CD4-positive, alpha-beta T cell treated with Interferon gamma for 1 hour (primary cell): ENCODE data around the gene IL24.

Experiments used
- DNase-seq: peaks from one replicate; pipeline ENCODE4 v3.0.0-alpha.2; 2020

Gene IL24

DNA sequence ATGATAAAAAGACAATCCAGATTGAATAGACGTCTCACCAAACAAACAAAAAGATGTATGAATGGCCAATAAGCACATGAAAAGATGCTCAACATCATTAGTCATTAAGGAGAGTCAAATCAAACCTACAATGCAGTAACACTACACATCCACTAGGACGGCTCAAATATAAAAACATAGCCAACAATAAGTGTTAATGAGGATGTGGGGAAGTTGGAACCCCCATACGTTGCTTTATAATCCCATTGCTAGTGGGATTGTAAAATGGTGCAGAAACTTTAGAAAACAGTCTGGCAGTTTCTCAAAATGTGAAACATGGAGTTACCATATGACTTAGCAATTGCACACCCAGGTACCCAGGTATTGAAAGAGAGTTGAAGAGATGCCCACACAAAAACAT, 14.7 kb upstream of the IL24 start:
- no peak for DNase-seq

DNA sequence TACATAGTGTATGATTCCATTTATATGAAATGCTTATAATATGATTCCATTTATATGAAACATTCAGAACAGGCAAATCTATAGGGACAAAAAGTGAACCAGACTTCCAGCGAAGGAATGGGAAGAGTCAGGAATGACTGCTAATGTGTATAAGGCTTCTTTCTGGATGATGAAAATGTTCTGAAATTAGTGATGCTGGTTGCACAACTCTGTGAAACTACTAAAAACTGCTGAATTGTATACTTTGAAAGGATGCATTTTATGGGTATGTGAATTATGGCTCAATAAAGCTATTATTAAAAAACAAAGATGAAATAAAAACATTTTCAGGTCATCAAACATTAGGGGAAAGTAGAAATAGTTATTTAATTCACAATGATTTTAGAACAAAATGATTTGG, 14.1 kb upstream of the IL24 start:
- no peak for DNase-seq

DNA sequence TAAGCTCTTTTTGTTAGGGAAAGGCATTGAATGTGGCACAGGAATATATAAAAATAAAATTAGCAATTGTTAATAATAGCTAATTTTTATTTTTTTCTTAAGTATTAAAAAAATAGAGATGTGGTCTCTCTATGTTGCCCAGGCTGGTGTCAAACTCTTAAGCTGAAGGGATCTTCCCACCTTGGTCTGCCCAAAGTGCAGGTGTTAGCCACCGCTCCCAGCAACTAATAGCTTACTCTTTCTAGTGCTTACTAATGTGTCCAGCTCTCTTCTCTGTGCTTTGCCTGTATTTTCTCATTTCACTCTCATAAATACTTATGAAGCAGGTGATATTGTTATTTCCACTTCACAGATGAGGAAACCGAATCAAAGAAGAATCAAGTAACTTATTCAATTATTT, 13.4 kb upstream of the IL24 start:
- no peak for DNase-seq

DNA sequence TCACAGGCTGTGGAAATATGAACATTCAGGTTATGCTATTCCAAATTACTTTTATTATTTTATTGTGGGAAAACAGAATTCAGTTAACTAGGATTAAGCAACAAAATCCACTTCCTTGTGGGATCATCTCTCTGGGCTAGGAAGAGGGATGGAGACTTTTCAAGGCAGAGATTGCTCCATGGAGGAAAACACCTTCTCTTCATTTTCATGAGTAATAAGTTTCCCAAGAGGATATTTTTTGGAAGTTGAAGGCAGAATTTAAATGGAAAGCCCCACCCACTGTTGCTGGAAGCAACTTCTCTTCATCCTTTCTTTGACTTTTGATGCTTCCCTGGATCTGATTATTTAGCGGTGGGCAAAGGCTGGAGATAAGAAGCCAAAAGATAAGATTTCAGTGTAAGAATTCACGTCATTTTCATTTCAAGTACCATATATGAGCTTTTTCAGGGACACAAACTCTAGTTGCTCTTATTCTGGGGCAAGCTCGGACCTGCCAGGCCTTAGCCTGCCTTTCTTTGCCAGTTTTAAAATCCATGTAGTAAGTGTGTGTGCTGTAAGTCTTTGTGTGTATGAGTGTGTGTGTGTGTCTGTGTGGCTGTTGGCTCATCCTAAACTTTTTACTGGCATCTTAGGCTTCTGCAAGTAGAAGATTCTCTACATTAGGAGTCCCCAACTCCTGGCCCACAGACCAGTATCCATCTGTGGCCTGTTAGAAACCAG, 11.7 kb upstream of the IL24 start:
- no peak for DNase-seq

DNA sequence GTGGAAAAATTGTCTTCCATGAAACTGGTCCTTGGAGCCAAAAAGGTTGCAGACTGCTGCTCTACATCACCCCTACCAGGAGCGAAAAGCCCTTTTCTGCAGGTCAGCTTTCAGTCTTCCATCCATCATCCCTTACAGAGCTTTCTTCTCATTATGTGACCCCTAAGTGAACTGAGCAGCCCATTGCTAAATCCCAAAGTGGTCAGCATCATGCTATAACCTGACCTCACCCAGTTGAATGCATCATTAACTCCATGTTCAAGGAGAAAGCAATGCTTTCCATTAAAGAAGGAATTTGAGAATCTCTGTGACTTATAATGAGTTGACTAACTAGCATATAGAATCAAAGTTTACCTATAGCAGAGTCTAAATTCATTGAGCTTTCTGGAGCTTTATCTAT, 10.4 kb upstream of the IL24 start:
- no peak for DNase-seq

DNA sequence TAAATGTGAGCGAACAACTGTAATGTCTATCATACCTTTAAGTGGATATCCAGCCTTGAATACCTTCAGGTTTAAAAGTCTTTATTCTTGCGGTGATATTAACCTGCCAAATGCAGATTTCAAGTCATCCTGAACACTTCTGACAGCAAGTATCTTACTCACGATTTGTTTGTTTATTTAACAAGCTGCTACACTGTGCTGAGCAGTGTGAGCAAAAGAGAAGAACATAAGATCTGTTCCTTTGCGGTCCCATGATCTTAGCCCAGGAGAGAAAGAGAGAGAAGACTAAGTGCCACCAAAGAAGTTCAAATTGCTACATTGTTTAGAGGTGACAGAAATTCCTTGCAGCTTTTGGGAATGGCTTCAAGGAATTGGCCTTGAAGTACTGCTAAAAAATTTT, 9.5 kb upstream of the IL24 start:
- DNase-seq = no peak

DNA sequence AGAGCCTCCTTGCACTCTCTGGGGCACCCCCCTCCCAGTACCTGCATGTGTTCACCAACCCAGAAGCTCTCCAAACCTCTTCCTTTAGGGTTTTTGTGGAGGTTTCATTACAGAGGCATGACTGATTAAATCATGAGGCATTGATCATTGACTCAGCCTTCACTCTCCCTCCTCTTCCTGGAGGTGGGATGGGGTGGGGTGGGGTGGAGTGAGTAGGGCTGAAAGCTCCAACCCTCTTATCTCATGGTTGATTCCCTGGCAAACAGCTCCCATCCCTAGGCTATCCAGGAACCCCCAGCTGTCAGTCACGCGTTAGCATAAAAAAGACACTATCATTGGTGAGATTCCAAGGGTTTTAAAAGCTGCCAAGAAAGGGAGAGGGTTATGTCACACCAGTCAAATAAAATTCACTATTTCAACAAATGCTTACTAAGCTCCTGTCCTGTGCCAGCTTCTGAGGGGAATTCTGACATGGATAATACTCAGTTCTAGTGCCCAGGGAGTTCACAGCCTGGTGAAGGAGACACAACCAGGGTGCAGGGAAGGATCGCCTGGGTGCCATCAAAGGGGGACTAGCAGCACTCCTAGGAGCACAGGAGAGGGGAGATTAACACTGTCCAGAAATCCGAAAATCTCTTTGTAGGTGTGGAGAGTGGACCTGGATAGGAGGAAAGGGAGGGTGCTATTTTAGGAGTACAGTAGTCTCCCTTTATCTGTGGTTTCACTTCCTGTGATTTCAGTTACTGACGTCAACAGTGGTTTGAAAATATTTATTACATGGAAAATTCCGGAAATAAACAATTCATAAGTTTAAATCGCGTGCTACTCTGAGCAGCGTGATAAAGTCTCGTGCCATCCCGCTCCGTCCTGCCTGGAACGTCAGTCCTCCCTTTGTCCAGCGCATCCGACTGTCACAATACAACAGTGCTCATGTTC, 6.8 kb upstream of the IL24 start:
- DNase-seq = peak; percentile 16

DNA sequence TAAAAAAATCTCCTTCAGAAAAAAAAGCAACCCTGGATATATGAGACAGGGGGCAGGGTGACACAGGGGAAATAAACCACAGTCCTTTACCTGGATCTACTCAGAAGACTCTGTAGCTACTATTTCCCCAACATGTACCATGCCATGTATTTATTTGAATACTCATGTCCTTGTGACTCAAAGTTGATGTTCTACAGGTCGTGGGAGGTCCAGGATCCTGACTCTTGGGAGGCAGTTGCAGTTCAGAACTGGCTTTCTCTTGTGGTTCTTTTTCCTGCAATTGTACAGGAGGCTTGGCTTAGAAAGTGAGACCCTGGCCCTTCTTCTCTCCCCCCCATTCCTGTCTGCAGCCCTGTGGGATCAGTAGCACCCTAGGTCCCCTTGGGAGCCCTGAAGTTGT, 5.8 kb upstream of the IL24 start:
- DNase-seq = no peak

DNA sequence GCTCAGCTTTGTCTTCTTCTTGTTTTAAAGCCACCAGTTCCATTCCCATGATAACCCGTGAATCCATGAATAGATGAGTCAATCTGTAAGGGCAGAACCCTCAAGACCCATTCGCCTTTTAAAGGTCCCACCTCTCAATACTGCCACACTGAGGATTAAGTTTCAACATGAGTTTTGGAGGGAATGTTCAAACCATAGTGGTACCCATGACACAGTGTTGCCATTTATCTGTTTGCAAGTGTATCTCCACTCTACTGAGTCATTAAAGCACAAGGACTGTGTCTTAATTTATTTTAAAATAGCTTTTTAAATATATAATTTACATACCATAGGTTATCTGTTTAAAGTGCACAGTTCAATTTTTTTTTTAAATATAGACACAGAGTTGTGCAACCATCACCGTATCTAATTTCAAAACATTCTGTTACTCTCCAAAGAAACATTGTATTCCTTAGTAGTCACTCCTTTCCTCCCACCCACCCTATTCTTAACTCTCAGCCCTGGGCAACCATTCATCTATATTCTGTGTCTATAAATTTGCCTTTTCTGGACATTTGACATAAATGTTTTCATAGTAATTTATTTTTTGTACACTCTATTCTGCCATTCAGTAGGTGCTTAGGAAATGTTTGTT, 4.8 kb upstream of the IL24 start:
- no peak for DNase-seq

DNA sequence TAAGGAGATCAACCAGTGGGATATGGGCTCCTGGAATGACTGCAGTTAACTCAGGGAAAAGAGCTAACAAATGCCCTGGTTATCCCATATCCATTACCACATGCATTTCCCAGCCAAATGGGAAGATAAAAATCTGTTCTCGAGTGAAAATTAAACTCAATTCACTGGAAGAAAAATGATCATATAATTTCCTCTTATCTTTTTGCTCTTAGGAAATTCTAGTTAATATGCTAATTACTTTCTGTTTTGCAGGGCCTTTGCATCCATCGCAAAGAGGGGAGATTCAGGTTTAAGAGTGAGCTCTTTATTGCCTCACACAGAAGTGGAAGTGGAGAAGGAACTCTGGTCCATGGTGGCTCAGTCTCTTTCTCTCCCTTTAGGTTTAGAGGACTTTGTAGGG, 3.9 kb upstream of the IL24 start:
- DNase-seq = no peak

DNA sequence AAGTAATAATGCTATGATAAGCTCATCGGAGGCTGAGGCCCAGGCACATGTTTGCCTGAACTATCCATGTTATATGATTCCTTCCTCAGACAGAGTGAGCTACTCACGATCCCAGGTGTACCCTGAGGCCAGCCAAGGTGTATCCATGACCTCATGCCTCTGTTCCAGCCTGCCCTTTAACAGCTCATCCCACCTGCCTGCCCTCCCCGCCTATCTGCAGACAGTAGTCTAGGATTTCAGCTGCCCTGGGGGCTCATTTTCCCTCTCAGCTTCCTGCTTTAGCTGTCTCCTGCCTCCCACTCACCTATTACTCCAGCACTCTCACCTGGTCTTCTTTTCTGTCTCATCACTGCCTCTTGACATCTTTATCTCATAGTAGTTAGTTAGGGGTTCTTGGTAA, 1.9 kb upstream of the IL24 start:
- no peak for DNase-seq

DNA sequence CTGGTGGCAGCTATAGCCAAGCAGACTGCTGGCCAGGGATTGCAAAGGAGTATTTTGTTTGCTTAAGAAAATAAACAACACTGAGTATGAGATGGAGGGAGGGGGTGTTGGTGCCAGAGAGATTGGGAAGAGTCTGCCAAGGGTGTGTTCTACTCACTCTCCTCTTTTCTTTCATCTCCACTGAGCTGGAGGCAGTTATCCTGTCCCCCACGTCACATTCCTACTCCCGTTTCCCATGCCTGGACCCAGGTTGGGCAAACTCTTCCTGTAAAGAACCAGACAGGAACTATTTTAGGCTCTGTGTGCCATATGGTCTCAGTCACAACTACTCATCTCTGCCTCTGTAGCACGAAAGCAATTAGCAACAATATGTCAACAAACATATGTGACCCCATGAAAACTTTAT, 1.4 kb upstream of the IL24 start:
- no peak for DNase-seq

DNA sequence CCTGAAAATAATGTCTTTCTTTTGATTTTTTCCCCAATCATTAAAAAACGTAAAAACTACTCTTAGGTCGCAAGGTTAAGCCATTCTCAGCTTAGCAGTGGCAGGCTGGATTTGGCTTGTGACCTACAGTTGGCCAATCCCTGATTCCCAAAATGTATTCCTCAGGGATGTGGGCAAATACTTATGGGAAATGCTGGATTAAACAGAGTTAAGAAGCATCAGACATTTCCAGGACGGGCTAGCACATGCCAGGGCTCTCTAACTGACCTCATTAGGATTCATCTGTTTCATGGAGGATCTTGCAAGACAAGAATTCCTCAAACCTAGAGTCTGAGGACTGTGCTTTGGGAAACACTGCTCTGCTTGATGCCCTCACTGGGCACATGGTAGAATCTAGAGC, 982 bp upstream of the IL24 start:
- DNase-seq = no peak

DNA sequence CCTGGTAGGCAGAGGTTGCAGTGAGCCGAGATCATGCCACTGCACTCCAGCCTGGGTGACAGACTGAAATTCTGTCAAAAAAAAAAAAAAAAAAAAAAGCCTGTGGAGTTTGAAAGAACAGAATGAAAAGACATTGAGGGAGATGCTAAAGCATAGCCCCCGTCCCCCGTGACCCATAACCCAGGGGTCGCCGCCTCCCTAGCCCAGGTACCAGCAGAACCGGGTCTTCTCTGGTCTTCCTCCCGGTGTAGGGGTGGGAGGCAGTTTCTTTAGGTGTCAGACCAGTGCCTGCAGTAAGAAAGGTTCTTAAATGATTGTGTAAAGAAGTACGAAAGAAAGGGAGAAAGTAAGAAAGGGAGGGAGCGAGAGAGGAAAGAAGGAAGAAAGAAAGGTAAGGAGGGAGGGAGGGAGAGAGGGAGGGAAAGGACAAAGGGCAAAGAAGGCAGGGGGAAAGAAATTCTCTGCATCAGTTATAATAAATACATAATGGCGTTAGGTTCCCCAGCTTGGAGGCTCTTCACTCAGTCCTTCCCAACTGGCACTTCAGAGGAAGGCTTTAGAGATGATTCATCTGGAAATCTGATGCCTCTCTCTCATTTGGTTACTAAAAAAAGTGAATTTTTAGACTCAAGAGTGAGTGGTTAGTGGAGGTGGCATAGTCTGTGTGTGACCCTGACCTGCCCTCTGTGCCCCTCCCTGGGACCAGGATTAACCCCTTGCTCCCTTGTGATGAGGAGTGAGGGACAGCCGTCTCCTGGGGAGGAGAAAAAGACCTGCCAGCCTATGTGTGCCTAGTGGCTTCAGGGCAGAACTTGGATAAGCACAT, 1.1 kb downstream of the IL24 start:
- no peak for DNase-seq

DNA sequence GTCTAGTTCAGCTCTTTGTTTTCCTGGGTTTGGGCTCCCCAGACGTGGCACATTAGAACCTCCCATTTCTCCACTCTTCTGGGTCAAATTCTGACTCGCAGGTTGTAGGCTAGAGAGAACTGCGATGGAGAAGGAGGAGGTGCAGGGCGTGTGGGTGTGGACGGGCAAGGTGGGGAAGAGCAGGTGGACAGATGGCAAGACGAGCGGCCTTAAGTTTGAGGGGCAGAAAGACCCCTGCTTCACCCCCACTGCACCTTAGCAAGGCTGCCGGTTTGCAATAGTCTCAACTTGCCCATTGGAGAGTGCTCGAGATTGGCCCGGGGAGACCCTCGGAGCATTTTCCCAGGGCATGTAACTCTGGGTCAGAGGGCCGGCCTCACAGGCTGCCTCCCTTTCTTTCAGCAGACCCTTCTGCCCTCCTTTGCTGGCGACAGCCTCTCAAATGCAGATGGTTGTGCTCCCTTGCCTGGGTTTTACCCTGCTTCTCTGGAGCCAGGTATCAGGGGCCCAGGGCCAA, 1.7 kb downstream of the IL24 start:
- no peak for DNase-seq

DNA sequence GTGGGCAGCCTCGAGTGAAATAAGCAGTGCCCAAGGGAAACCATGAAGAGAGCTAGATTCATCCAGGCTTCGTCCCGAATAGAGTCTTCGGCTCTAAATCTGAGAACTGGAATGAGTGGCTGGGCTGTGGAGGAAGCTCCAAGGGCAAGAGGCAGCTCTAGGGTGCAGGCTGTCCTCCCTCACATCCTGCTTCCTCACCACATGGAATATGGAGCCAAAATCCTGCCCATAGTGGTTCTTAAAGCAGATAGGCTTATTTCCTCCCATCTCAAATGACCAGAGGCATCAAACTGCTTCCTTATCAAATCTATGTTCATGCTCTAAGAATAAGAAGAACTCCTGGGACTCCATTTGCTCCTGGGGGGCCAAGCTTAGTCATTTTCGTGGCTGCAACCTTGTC, 2.5 kb downstream of the IL24 start:
- no peak for DNase-seq

DNA sequence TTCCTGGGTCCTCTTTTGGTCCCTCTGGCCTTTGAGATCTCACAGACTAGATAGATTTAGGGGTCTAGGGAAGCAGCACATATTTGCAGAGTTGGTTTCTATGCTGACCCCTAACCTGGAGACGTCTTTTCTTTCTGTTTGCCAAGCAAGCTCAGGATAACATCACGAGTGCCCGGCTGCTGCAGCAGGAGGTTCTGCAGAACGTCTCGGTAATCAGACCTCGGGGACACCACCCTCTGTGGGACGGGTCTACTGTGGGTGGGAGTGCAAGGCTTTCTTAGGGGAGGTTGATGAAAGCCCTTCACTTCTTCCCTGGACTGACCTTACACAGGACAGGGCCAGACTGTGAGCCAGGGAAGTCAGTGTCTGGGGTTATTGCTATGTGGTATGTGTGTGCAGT, 2.9 kb downstream of the IL24 start:
- no peak for DNase-seq

DNA sequence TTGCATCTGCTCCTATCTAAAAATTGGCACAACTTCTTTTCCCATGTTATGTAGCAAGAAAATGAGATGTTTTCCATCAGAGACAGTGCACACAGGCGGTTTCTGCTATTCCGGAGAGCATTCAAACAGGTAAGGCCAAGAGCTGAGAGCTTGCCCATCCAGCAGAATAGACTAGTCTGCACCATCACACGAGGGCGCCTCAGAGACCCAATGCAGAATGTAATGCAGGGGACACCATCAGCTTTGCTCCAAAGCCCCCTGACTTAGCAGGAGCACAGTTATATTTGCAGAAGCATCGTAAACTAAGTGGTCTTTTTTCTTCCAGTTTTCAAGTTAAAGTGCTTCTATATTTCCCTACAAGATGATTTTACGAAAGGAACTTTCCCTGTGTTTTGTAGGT, 4.7 kb downstream of the IL24 start:
- DNase-seq = no peak

DNA sequence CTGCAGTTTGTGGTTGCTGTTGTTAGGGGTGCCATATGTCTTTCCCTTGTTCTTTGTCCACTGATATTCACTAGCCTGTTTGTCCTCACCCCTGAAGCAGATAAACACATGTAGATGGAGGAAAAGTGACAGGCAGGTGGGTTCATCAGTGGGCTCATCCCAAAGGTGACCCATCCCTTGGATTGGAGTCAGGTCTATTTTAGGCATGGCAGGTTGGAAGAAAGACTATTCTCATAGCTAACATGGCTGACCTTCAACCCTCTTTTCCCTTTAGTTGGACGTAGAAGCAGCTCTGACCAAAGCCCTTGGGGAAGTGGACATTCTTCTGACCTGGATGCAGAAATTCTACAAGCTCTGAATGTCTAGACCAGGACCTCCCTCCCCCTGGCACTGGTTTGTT, 5.5 kb downstream of the IL24 start:
- no peak for DNase-seq

DNA sequence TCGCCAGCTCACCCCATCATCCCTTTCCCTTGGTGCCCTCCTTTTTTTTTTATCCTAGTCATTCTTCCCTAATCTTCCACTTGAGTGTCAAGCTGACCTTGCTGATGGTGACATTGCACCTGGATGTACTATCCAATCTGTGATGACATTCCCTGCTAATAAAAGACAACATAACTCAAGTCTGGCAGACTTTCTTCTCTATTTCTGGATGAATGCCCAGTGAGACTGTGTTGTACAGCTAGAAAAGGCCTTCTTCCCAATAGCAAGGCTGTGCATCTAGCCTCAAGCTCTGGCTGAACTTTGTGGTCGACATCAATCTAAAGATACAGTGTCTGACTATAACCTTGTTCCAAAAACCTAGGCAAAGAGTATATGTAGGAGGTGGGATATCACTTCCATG, 6.4 kb downstream of the IL24 start:
- DNase-seq = no peak

DNA sequence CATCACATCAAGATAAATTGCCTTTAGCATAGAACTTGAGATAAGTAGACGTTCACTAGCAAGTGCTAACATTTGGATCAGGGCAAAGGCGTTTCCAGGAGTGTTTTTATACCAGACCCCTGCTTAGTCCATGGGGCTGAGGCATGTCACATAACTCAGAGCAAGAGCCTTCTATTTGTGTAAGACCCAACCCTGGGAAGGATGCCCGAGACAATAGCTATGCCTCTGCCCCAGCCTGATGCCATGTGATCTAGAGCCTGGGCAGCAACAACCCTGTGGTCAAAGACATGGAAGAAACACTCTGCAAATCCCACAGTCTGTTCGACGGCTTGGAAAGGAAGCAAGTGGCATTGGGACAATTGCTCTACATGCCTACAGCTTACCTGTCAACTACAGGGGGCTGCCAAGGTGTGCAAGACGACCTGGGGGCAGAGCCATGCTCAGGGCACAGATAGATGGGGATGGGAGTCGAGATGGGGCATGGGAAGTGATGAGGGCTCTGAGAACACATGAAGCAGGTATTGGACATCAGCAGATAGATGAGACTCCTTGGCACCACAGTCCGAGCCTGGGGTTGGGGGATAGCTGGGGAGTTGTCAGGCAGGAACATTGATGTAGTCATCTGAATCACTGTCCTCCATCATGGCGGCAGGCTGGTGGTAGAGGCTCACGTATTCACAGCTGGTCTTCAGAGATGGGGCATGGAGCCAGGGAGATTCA, 7.3 kb downstream of the IL24 start:
- no peak for DNase-seq
